OCI-LY1 (cell line): ENCODE data around the gene RPS6KA2.

ENCODE experiments used
- H2AFZ ChIP-seq: fragments of 200-600 bp; sonication (generic), shearing (Covaris generic); 2 replicates; pipeline ENCODE4 v1.6.0; 2014; ENCODE audit warnings: antibody characterized with exemption, mild to moderate bottlenecking, low read length
- H3F3A ChIP-seq: fragments of 200-600 bp; sonication (generic), shearing (Covaris generic); 2 replicates; pipeline ENCODE4 v1.6.0; 2014; ENCODE audit warnings: mild to moderate bottlenecking, antibody characterized with exemption, low read length, moderate library complexity; ENCODE audit not compliant: insufficient read depth
- H3K27ac ChIP-seq: fragments of 200-600 bp; sonication (generic); 2 replicates; pipeline ENCODE4 v1.5.1; 2014; ENCODE audit warnings: low read length, mixed run types, mild to moderate bottlenecking, low read depth; ENCODE audit not compliant: poor library complexity, severe bottlenecking
- H3K27me3 ChIP-seq: fragments of 200-600 bp; sonication (generic); 2 replicates; pipeline ENCODE4 v1.6.0; 2014; ENCODE audit warnings: antibody characterized with exemption, mild to moderate bottlenecking, low read length, moderate library complexity; ENCODE audit not compliant: insufficient read depth
- H3K36me3 ChIP-seq: fragments of 200-600 bp; sonication (generic); 2 replicates; pipeline ENCODE4 v1.6.1; 2014; ENCODE audit warnings: mild to moderate bottlenecking, antibody characterized with exemption, low read length, moderate library complexity, mixed read lengths; ENCODE audit not compliant: insufficient read depth
- H3K4me1 ChIP-seq: fragments of 200-600 bp; sonication (generic); 2 replicates; pipeline ENCODE4 v1.5.1; 2014; ENCODE audit warnings: mild to moderate bottlenecking, low read length, moderate library complexity; ENCODE audit not compliant: insufficient read depth, severe bottlenecking
- H3K4me2 ChIP-seq: fragments of 200-600 bp; sonication (generic), shearing (Covaris generic); 2 replicates; pipeline ENCODE4 v1.6.1; 2014; ENCODE audit warnings: low read length
- H3K4me3 ChIP-seq: fragments of 200-600 bp; sonication (generic); 2 replicates; pipeline ENCODE4 v1.5.1; 2014; ENCODE audit warnings: low read length, low read depth, mild to moderate bottlenecking, mixed read lengths; ENCODE audit not compliant: poor library complexity, severe bottlenecking
- H3K79me2 ChIP-seq: fragments of 200-600 bp; shearing (Covaris generic); 2 replicates; pipeline ENCODE4 v1.6.1; 2016; ENCODE audit warnings: mixed run types, low read length, mixed read lengths; ENCODE audit not compliant: insufficient read depth
- H3K9ac ChIP-seq: fragments of 200-600 bp; sonication (generic), shearing (Covaris generic); 2 replicates; pipeline ENCODE4 v1.6.1; 2014; ENCODE audit warnings: mild to moderate bottlenecking, low read length, mixed read lengths
- H3K9me2 ChIP-seq: fragments of 200-600 bp; sonication (generic), shearing (Covaris generic); 2 replicates; pipeline ENCODE4 v1.6.1; 2014; ENCODE audit warnings: low read depth, mild to moderate bottlenecking, low read length, mixed read lengths
- H3K9me3 ChIP-seq: fragments of 200-600 bp; shearing (Covaris generic); 2 replicates; pipeline ENCODE4 v1.6.1; 2014; ENCODE audit warnings: low read length, mixed read lengths
- H4K20me1 ChIP-seq: fragments of 200-600 bp; sonication (generic), shearing (Covaris generic); 2 replicates; pipeline ENCODE4 v1.6.0; 2016; ENCODE audit warnings: mild to moderate bottlenecking, low read length; ENCODE audit not compliant: insufficient read depth
- EZH2 ChIP-seq: fragments of 200-600 bp; sonication (generic), shearing (Covaris generic); IDR thresholded peaks from 2 replicates; pipeline ENCODE4 v1.8.0; 2017; ENCODE audit warnings: borderline replicate concordance, mixed run types, mild to moderate bottlenecking, antibody characterized with exemption, low read length, moderate library complexity, mixed read lengths
- TF ChIP-seq, protein P1 (sequence below): fragments of 200-600 bp; sonication (generic), shearing (Covaris generic); IDR thresholded peaks from 2 replicates; pipeline ENCODE4 v1.5.1; 2017; ENCODE audit warnings: mild to moderate bottlenecking, antibody characterized with exemption, low read length, moderate library complexity, mixed read lengths

The RPS6KA2 gene

GRCh38 chr6:166643891-166644590, 17.0 kb upstream of the RPS6KA2 start:
- H3K79me2 ChIP-seq, result no peaks in the 10 kb centered on the region
- no peak overlapping the region for H2AFZ ChIP-seq
- TF ChIP-seq, protein P1, sequence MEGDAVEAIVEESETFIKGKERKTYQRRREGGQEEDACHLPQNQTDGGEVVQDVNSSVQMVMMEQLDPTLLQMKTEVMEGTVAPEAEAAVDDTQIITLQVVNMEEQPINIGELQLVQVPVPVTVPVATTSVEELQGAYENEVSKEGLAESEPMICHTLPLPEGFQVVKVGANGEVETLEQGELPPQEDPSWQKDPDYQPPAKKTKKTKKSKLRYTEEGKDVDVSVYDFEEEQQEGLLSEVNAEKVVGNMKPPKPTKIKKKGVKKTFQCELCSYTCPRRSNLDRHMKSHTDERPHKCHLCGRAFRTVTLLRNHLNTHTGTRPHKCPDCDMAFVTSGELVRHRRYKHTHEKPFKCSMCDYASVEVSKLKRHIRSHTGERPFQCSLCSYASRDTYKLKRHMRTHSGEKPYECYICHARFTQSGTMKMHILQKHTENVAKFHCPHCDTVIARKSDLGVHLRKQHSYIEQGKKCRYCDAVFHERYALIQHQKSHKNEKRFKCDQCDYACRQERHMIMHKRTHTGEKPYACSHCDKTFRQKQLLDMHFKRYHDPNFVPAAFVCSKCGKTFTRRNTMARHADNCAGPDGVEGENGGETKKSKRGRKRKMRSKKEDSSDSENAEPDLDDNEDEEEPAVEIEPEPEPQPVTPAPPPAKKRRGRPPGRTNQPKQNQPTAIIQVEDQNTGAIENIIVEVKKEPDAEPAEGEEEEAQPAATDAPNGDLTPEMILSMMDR, result no peak
- TF ChIP-seq EZH2, result no peak
- no peaks in the 10 kb centered on the region for H3F3A ChIP-seq
- no peaks in the 10 kb centered on the region for H3K9me2 ChIP-seq
- no peak overlapping the region for H3K4me3 ChIP-seq
- H4K20me1 ChIP-seq, result no peaks in the 10 kb centered on the region
- H3K4me1 ChIP-seq, result no peaks in the 10 kb centered on the region
- no peaks in the 10 kb centered on the region for H3K36me3 ChIP-seq
- no peak overlapping the region for H3K27ac ChIP-seq
- no peak overlapping the region for H3K4me2 ChIP-seq
- H3K27me3 ChIP-seq, result no peaks in the 10 kb centered on the region
- no peaks in the 10 kb centered on the region for H3K9me3 ChIP-seq
- no peak overlapping the region for H3K9ac ChIP-seq

GRCh38 chr6:166642646-166643045, 15.6 kb upstream of the RPS6KA2 start:
- Histone ChIP-seq H3K27me3 (no peaks in the 10 kb centered on the region), H3K4me1 (no peaks in the 10 kb centered on the region), H3K9ac (no peak overlapping the region), H4K20me1 (no peaks in the 10 kb centered on the region), H3K9me3 (no peaks in the 10 kb centered on the region), H3F3A (no peaks in the 10 kb centered on the region), H3K4me2 (no peak overlapping the region), H3K36me3 (no peaks in the 10 kb centered on the region), H3K4me3 (no peak overlapping the region), H3K9me2 (no peaks in the 10 kb centered on the region), H2AFZ (no peak overlapping the region), H3K79me2 (no peaks in the 10 kb centered on the region), H3K27ac (no peak overlapping the region)
- TF ChIP-seq EZH2, result no peak
- TF ChIP-seq, protein P1, result no peak

DNA sequence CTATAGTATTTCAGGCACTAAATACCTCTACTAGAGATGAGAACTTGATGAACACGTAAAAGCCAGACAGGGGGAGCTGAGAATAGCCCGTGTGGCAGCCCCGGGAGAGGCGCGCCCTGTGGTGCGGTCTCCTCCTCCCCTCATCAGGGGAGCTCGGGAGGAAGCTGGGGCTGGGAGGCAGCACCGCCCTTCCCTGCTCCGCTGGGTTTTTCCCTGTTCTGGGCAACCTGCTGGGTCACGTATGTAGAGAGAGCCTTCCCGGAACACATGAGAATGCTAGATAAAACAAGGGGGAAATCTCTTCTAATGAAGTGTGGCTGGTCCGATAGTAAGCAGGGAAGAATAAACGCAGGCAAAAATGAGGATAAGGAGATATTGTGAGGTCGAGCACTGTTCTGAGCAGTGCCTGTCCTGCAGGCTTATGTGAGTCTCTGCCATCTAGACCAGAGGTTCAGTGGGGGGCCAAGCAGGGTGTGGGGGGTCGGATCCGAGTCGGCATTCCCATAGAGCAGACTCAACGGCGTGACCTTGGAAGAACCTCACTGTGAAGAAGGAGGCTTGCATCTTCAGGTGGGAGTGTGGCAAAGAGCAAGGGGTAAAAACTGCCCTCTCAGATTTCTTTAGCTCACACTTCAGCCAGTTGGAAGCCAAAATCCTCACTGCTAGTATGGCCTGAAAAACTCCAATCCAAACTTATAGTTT, 13.4 kb upstream of the RPS6KA2 start:
- Histone ChIP-seq H3K9ac (no peak overlapping the region), H3K79me2 (no peaks in the 10 kb centered on the region), H3K9me2 (no peaks in the 10 kb centered on the region), H3K36me3 (no peaks in the 10 kb centered on the region), H3K27ac (no peak overlapping the region), H3K9me3 (no peaks in the 10 kb centered on the region), H2AFZ (no peak overlapping the region), H3K4me1 (no peaks in the 10 kb centered on the region), H3F3A (no peaks in the 10 kb centered on the region), H3K27me3 (no peaks in the 10 kb centered on the region), H3K4me3 (no peak overlapping the region), H4K20me1 (no peaks in the 10 kb centered on the region), H3K4me2 (no peak overlapping the region)
- TF ChIP-seq, protein P1, result no peak
- no peak for TF ChIP-seq EZH2
